Transverse colon (tissue), 4 donors: ENCODE results near the gene EHMT1. TPM values are rescaled to one million over a fixed set of nuclear protein-coding genes. Genes with fewer than 3 reads are reported as not detected.

Experiments
- DNase-seq: peaks from one replicate; pipeline ENCODE4 v3.0.0-alpha.2; 2019
- H3K27ac ChIP-seq, 4 donors: fragments of 200-600 bp; sonication (generic); 2 replicates each; pipeline ENCODE4 v1.5.1; 2016 to 2018; ENCODE audit warnings: inconsistent platforms in 4 of 4
- H3K27me3 ChIP-seq: fragments of 200-600 bp; sonication (generic); 2 replicates; pipeline ENCODE4 v1.5.1; 2017; ENCODE audit warnings: inconsistent platforms
- H3K36me3 ChIP-seq, 4 donors: fragments of 200-600 bp; sonication (generic); 2 replicates each; pipeline ENCODE4 v1.5.1; 2017 to 2019; ENCODE audit warnings: inconsistent platforms in 4 of 4
- H3K4me1 ChIP-seq, 4 donors: fragments of 200-600 bp; sonication (generic); 2 replicates each; pipeline ENCODE4 v1.5.1; 2017 to 2020; ENCODE audit warnings: inconsistent platforms in 4 of 4
- H3K4me3 ChIP-seq, 4 donors: fragments of 200-600 bp; sonication (generic); 1 replicate in 1 of 4; 2 replicates in 3 of 4; pipeline versions ENCODE4 v1.5.1 to v1.6.1; 2017 to 2019; ENCODE audit warnings: inconsistent platforms in 4 of 4
- H3K9me3 ChIP-seq, 2 donors: fragments of 200-600 bp; sonication (generic); 2 replicates each; pipeline ENCODE4 v1.5.1; 2017 to 2019; ENCODE audit warnings: inconsistent platforms in 2 of 2
- CTCF ChIP-seq, 5 experiments: fragments of 200-600 bp in 3 of 5; fragments of 450-650 bp in 2 of 5; sonication (generic) in 3 of 5; IDR thresholded peaks; 1 replicate in 2 of 5; 2 replicates in 3 of 5; pipeline ENCODE4 v1.5.1; 2016 to 2017; ENCODE audit warnings: antibody characterized with exemption in 5 of 5, inconsistent platforms in 3 of 5, mild to moderate bottlenecking in 2 of 5, moderate library complexity in 1 of 5
- EP300 ChIP-seq: sonication (generic); formaldehyde crosslinking; IDR thresholded peaks from one replicate; pipeline ENCODE4 v1.6.1; 2017; ENCODE audit warnings: antibody characterized with exemption, low read depth
- POLR2A ChIP-seq: fragments of 450-650 bp; IDR thresholded peaks from one replicate; pipeline ENCODE4 v1.6.1; 2016; ENCODE audit warnings: antibody characterized with exemption, mild to moderate bottlenecking, moderate library complexity
- POLR2AphosphoS5 ChIP-seq, 3 donors: sonication (generic); formaldehyde crosslinking; IDR thresholded peaks; one replicate each; pipeline ENCODE4 v1.6.1; 2016; ENCODE audit warnings: antibody characterized with exemption in 3 of 3
- WGBS, 2 donors: methylation state at CpG; one replicate each; pipeline ENCODE4 v1.1.5; 2018; ENCODE audit warnings: low coverage in 1 of 2; 5-methylcytosine and 5-hydroxymethylcytosine counted together
- in situ Hi-C, 4 donors: fragments of 200-750 bp; cut with MboI; loops; one replicate each; pipeline versions ENCODE4 v1.15.0 to v1.15.1; 2017; ENCODE audit warnings: low sequenced_read_pairs in 3 of 4, low pct_ligation_motif_present in 1 of 4, low pct_unique_long_range_greater_than_20kb in 1 of 4
- intact Hi-C: fragments of 100-400 bp; cut with DNase I; formaldehyde crosslinking; loops from one replicate; pipeline ENCODE4 v1.15.1; 2023; ENCODE audit warnings: low total_unique reads
- total RNA-seq, 4 donors: library from RNA; depleted of rRNA; stranded (reverse); fragments of >200 nt; gene quantifications; one replicate each; pipeline ENCODE4 v1.1.0, GENCODE V29; 2016

The EHMT1 gene
- total RNA-seq, 4 donors from 2014 or later: 93.8 to 184 (median 139) TPM

- DNase-seq: no peak
- Histone ChIP-seq H3K27ac (no peak overlapping the region), H3K9me3 (no peaks in the 10 kb centered on the region), H3K4me1 (peaks cover 0 to 14% (median 10%) of the 10 kb centered on the region in 4 donors), H3K27me3 (no peaks in the 10 kb centered on the region), H3K4me3 (no peak overlapping the region), H3K36me3 (peaks cover 0 to 48% (median 14%) of the 10 kb centered on the region in 4 donors)
- WGBS, 2 donors: 87 to 90% methylated on average over 3 to 12 of the region's 12 CpGs
- in situ Hi-C loops (no loop called here), intact Hi-C loops (no loop called here)
- TF ChIP-seq POLR2A (no peak), CTCF (IDR thresholded peaks at IDR 0.05) (no peak), POLR2AphosphoS5 (IDR thresholded peaks at IDR 0.05) (no peak)
These were observed 164.7 kb downstream of the EHMT1 start for GRCh38 chr9:137783521-137783920.

- WGBS, 2 donors: 88 to 90% methylated on average over 4 to 12 of the region's 12 CpGs
- H3K27me3 ChIP-seq: no peaks in the 10 kb centered on the region
- peaks cover 0 to 15% (median 10%) of the 10 kb centered on the region in 4 donors for H3K4me1 ChIP-seq
- peaks cover 0 to 43% (median 13%) of the 10 kb centered on the region in 4 donors for H3K36me3 ChIP-seq
- H3K4me3 ChIP-seq: no peak overlapping the region
- intact Hi-C loops (no loop called here), in situ Hi-C loops (no loop called here)
- DNase-seq: no peak
- no peak overlapping the region for H3K27ac ChIP-seq
- no peaks in the 10 kb centered on the region for H3K9me3 ChIP-seq
- no peak for TF ChIP-seq POLR2AphosphoS5 (IDR thresholded peaks at IDR 0.05)
- TF ChIP-seq EP300: no peak
- TF ChIP-seq CTCF (IDR thresholded peaks at IDR 0.05): no peak
- no peak for TF ChIP-seq POLR2A
These were observed 165.2 kb downstream of the EHMT1 start for GRCh38 chr9:137784046-137784445.

GRCh38 chr9:137784641-137785513 lies 166.1 kb downstream of the EHMT1 start:
- Histone ChIP-seq H3K36me3 (peaks cover 0 to 35% (median 9%) of the 10 kb centered on the region in 4 donors), H3K9me3 (no peaks in the 10 kb centered on the region), H3K27me3 (no peaks in the 10 kb centered on the region), H3K4me3 (no peak overlapping the region), H3K4me1 (peaks cover 0 to 23% (median 18%) of the 10 kb centered on the region in 4 donors), H3K27ac (no peak overlapping the region)
- intact Hi-C loops (no loop called here), in situ Hi-C loops (no loop called here)
- DNase-seq: no peak
- TF ChIP-seq POLR2AphosphoS5 (IDR thresholded peaks at IDR 0.05) (no peak), CTCF (IDR thresholded peaks at IDR 0.05) (no peak), POLR2A (no peak), EP300 (no peak)
- WGBS, 2 donors: 85 to 88% methylated on average over 4 to 19 of the region's 20 CpGs

- 76 to 80% methylated on average over 6 to 16 of the region's 16 CpGs for WGBS, 2 donors
- intact Hi-C loops: no loop called here
- in situ Hi-C loops: no loop called here
These were observed 166.9 kb downstream of the EHMT1 start for GRCh38 chr9:137785704-137786161.

More at GRCh38 chr9:137785704-137786161, 166.9 kb downstream of the EHMT1 start:
- Histone ChIP-seq H3K36me3 (peaks cover 0 to 37% (median 9%) of the 10 kb centered on the region in 4 donors), H3K9me3 (no peaks in the 10 kb centered on the region), H3K4me1 (peaks cover 0 to 23% (median 19%) of the 10 kb centered on the region in 4 donors), H3K27ac (no peak overlapping the region), H3K27me3 (no peaks in the 10 kb centered on the region), H3K4me3 (no peak overlapping the region)
- TF ChIP-seq EP300 (no peak), POLR2AphosphoS5 (IDR thresholded peaks at IDR 0.05) (no peak), CTCF (IDR thresholded peaks at IDR 0.05) (no peak), POLR2A (no peak)
- no peak for DNase-seq
